Activated CD4-positive, alpha-beta T cell treated with anti-CD3 and anti-CD28 coated beads for 36 hours (primary cell): Measurements from ENCODE around the gene C15orf39. TPM values are rescaled to one million over a fixed set of nuclear protein-coding genes. Genes with fewer than 3 reads are reported as not detected.

Experiments
- ATAC-seq: fragments of 200-7000 bp; cut with Tn5 transposase; one replicate; pipeline ENCODE4 v1.10.0; 2021; ENCODE audit warnings: mild to moderate bottlenecking, moderate library complexity
- CTCF ChIA-PET: fragments of 350-600 bp; sonication (Branson Sonifier 250); formaldehyde crosslinking; loops from one replicate; lab custom pipeline; 2021; ENCODE audit warnings: antibody characterized with exemption; lab: Charles Lee
- POLR2A ChIA-PET: fragments of 350-600 bp; sonication (Branson Sonifier 250); formaldehyde crosslinking; loops from one replicate; lab custom pipeline; 2021; ENCODE audit warnings: antibody characterized with exemption, inconsistent platforms; lab: Charles Lee
- DNase-seq: peaks from one replicate; pipeline ENCODE4 v3.0.0-alpha.2; 2020
- H3K27ac Mint-ChIP-seq: one replicate; pipeline ENCODE4 v1.8.0; 2021; ENCODE audit warnings: mixed read lengths
- H3K27me3 Mint-ChIP-seq: one replicate; pipeline ENCODE4 v1.8.0; 2021; ENCODE audit warnings: mixed read lengths
- H3K36me3 Mint-ChIP-seq: one replicate; pipeline ENCODE4 v1.8.0; 2021; ENCODE audit warnings: low read depth, mixed read lengths
- H3K4me1 Mint-ChIP-seq: one replicate; pipeline ENCODE4 v1.8.0; 2021; ENCODE audit warnings: mixed read lengths
- H3K4me3 Mint-ChIP-seq: one replicate; pipeline ENCODE4 v1.8.0; 2021; ENCODE audit warnings: mild to moderate bottlenecking, moderate library complexity, mixed read lengths
- H3K9me3 Mint-ChIP-seq: one replicate; pipeline ENCODE4 v1.8.0; 2021; ENCODE audit warnings: low read depth, mixed read lengths
- intact Hi-C, 2 experiments: fragments of 100-400 bp; cut with DNase I in 1 of 2; cut with micrococcal nuclease in 1 of 2; formaldehyde crosslinking; loops; one replicate each; pipeline versions ENCODE4 v1.14.2 to v1.15.1; 2022 to 2024; cut with DNase I, micrococcal nuclease
- total RNA-seq, 2 experiments: library from RNA; stranded (reverse); gene quantifications; one replicate each; pipeline ENCODE4 v1.2.3, GENCODE V29; 2021

The C15orf39 gene
- total RNA-seq, 2 experiments from 2014 or later, result 18.6 to 25.1 TPM

DNA sequence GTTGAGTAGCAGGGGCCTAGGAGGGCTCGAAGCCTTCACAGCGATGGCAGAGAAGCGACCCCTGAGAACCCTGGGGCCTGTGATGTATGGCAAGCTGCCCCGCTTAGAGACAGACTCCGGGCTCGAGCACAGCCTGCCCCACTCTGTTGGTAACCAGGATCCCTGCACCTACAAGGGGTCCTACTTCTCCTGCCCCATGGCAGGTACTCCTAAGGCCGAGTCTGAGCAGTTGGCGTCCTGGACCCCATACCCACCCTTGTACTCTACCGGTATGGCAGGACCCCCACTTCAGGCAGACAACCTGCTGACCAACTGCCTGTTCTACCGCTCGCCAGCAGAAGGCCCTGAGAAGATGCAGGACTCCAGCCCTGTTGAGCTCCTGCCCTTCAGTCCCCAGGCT, 4.3 kb downstream of the C15orf39 start:
- Mint-ChIP-seq H3K27me3 (no peaks in the 10 kb centered on the region), H3K9me3 (no peaks in the 10 kb centered on the region), H3K4me3 (no peak overlapping the region), H3K4me1 (peaks cover 31% of the 10 kb centered on the region), H3K36me3 (peaks cover 30% of the 10 kb centered on the region), H3K27ac (no peak overlapping the region)
- CTCF ChIA-PET, result interaction anchor here (1.0 to 4.3 kb wide), 2 partner anchors 163 to 177 kb away, joined by 3 to 64 read pairs; no protein-coding TSS in a partner anchor
- ATAC-seq (no peak), DNase-seq (no peak)
- intact Hi-C loops, result loop anchor here (10.0 kb wide), 4 partner anchors 331 to 1211 kb away; partner anchors contain the start of genes CSK (in 1 of the 2), IMP3 (in 1 of the 2), PML (in 1 of the 2) and SCAMP2 (in 1 of the 2)
- POLR2A ChIA-PET, result interaction anchor here (1.5 kb wide), 1 partner anchor 10 kb away, joined by 4 read pairs; no protein-coding TSS in a partner anchor

- CTCF ChIA-PET, result interaction anchor here (1.0 to 4.3 kb wide), 2 partner anchors 164 to 178 kb away, joined by 3 to 64 read pairs; no protein-coding TSS in a partner anchor
- peaks cover 31% of the 10 kb centered on the region for H3K36me3 Mint-ChIP-seq
Measured at GRCh38 chr15:75206803-75207617, 5.3 kb downstream of the C15orf39 start.

DNA sequence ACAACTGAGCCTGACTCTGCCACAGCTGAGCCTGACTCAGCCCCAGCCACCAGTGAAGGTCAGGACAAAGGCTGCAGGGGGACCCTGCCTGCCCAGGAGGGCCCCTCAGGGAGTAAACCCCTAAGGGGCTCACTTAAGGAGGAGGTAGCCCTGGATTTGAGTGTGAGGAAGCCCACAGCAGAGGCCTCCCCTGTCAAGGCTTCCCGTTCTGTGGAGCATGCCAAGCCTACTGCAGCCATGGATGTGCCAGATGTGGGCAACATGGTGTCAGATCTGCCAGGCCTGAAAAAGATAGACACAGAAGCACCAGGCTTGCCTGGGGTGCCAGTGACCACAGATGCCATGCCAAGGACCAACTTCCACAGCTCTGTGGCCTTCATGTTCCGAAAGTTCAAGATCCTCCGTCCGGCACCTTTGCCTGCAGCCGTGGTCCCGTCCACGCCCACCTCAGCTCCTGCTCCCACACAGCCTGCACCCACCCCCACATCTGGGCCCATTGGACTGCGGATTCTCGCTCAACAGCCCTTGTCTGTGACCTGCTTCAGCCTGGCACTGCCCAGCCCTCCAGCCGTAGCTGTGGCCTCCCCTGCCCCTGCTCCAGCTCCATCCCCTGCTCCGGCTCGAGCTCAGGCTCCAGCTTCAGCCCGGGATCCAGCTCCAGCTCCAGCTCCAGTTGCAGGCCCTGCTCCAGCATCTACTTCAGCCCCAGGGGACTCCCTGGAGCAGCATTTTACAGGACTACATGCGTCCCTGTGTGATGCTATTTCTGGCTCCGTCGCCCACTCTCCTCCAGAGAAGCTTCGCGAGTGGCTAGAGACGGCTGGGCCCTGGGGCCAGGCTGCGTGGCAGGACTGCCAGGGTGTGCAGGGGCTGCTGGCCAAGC, 6.2 kb downstream of the C15orf39 start:
- Mint-ChIP-seq H3K4me1 (peaks cover 27% of the 10 kb centered on the region), H3K36me3 (peaks cover 34% of the 10 kb centered on the region), H3K4me3 (no peak overlapping the region), H3K27me3 (no peaks in the 10 kb centered on the region), H3K27ac (no peak overlapping the region), H3K9me3 (no peaks in the 10 kb centered on the region)
- DNase-seq (no peak), ATAC-seq (no peak)
- POLR2A ChIA-PET, result interaction anchor here (0.6 kb wide), 2 partner anchors 152 to 440 kb away, joined by 3 read pairs; partner anchors contain the start of gene SNX33
- intact Hi-C loops, result loop anchor here (10.0 kb wide), 4 partner anchors 333 to 1213 kb away; partner anchors contain the start of genes CSK (in 1 of the 2), IMP3 (in 1 of the 2), PML (in 1 of the 2) and SCAMP2 (in 1 of the 2)
- CTCF ChIA-PET, result interaction anchor here (1.4 to 2.6 kb wide), 2 partner anchors 98 to 179 kb away, joined by 4 to 7 read pairs; no protein-coding TSS in a partner anchor

More at GRCh38 chr15:75206803-75207617, 5.3 kb downstream of the C15orf39 start:
- ATAC-seq (no peak), DNase-seq (no peak)
- POLR2A ChIA-PET, result interaction anchor here (1.5 kb wide), 1 partner anchor 9 kb away, joined by 4 read pairs; no protein-coding TSS in a partner anchor
- no peaks in the 10 kb centered on the region for H3K9me3 Mint-ChIP-seq
- intact Hi-C loops, result loop anchor here (10.0 kb wide), 4 partner anchors 332 to 1212 kb away; partner anchors contain the start of genes CSK (in 1 of the 2), IMP3 (in 1 of the 2), PML (in 1 of the 2) and SCAMP2 (in 1 of the 2)
- peaks cover 27% of the 10 kb centered on the region for H3K4me1 Mint-ChIP-seq
- H3K27ac Mint-ChIP-seq, result no peak overlapping the region
- no peak overlapping the region for H3K4me3 Mint-ChIP-seq
- no peaks in the 10 kb centered on the region for H3K27me3 Mint-ChIP-seq

DNA sequence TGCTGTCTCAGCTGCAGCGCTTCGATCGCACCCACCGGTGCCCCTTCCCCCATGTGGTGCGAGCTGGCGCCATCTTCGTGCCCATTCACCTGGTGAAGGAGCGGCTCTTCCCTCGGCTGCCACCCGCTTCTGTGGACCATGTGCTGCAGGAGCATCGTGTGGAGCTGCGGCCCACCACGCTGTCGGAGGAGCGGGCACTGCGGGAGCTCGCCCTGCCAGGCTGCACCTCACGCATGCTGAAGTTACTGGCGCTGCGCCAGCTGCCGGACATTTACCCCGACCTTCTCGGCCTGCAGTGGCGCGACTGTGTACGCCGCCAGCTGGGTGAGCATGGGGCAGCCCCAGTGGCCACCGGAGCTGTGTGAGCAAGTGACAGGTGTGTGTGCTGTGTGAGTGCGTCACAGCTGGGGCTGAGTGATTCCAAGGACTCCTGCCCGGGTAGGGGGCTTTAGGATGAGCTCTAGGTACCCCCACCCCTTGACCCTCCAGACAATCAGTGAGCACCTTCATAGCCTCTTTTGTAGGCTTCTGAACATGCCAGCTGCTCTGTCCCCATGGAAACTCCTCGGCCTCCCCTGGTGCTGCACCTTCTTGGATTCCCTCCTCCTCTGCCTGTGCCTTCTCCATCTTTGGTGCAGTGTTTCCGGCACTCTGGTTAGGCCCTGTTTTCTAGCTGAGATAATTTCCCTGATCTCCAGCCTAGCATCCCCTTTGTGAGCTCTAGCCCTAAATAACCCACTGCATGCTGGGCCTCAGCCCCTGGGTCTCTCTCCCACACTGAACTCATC, 7.0 kb downstream of the C15orf39 start:
- Mint-ChIP-seq H3K27me3 (no peaks in the 10 kb centered on the region), H3K36me3 (peaks cover 31% of the 10 kb centered on the region), H3K4me1 (peaks cover 27% of the 10 kb centered on the region), H3K9me3 (no peaks in the 10 kb centered on the region), H3K27ac (no peak overlapping the region), H3K4me3 (no peak overlapping the region)
- ChIA-PET CTCF (interaction anchor here (0.6 to 2.6 kb wide), 3 partner anchors 97 to 179 kb away, joined by 4 to 7 read pairs (median 4); no protein-coding TSS in a partner anchor), POLR2A (interaction anchor here (0.6 kb wide), 3 partner anchors 153 to 439 kb away, joined by 3 to 4 read pairs (median 3); partner anchors contain the start of gene SNX33)
- ATAC-seq (no peak), DNase-seq (no peak)
- intact Hi-C loops, result loop anchor here (10.0 kb wide), 4 partner anchors 334 to 1214 kb away; partner anchors contain the start of genes CSK (in 1 of the 2), IMP3 (in 1 of the 2), PML (in 1 of the 2) and SCAMP2 (in 1 of the 2)

DNA sequence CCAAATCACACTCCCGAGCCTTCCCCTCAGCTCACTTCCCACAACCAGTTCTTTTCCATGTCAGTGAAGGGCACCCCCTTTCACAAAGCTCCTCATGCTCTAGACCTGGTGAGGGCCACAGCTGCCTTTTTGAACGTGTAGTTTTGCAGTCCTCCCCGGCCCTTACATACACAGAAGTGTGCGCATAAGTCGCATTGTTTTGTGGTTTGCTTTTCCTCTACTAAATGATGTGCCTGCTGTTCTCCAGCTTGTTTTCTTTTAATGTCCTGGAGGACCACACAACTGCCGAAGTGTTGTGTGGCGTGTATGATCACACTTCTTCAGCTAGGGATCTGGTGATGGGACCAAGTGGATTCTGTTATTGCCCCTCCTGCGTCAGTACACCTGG, 7.6 kb downstream of the C15orf39 start:
- no peaks in the 10 kb centered on the region for H3K27me3 Mint-ChIP-seq
- H3K9me3 Mint-ChIP-seq, result no peaks in the 10 kb centered on the region
- ATAC-seq (no peak), DNase-seq (no peak)
- no peak overlapping the region for H3K27ac Mint-ChIP-seq
- intact Hi-C loops, result loop anchor here (10.0 kb wide), 4 partner anchors 334 to 1214 kb away; partner anchors contain the start of genes CSK (in 1 of the 2), IMP3 (in 1 of the 2), PML (in 1 of the 2) and SCAMP2 (in 1 of the 2)
- ChIA-PET CTCF (interaction anchor here (0.6 to 2.6 kb wide), 3 partner anchors 97 to 242 kb away, joined by 3 to 7 read pairs (median 4); partner anchors contain the start of gene SIN3A), POLR2A (interaction anchor here (0.6 kb wide), 1 partner anchor 188 kb away, joined by 4 read pairs; no protein-coding TSS in a partner anchor)
- peaks cover 31% of the 10 kb centered on the region for H3K36me3 Mint-ChIP-seq
- H3K4me3 Mint-ChIP-seq, result no peak overlapping the region
- H3K4me1 Mint-ChIP-seq, result peaks cover 21% of the 10 kb centered on the region

- H3K27me3 Mint-ChIP-seq, result no peaks in the 10 kb centered on the region
- ChIA-PET CTCF (no interaction called here), POLR2A (no interaction called here)
- no peaks in the 10 kb centered on the region for H3K9me3 Mint-ChIP-seq
- peaks cover 26% of the 10 kb centered on the region for H3K36me3 Mint-ChIP-seq
- no peak overlapping the region for H3K27ac Mint-ChIP-seq
- no peak for DNase-seq
- intact Hi-C loops, result no loop called here
- no peak overlapping the region for H3K4me3 Mint-ChIP-seq
- H3K4me1 Mint-ChIP-seq, result peaks cover 11% of the 10 kb centered on the region
- no peak for ATAC-seq
Measured at GRCh38 chr15:75210811-75211230, 9.1 kb downstream of the C15orf39 start.

GRCh38 chr15:75211436-75212199, 9.9 kb downstream of the C15orf39 start:
- intact Hi-C loops, result no loop called here
- Mint-ChIP-seq H3K27ac (no peak overlapping the region), H3K9me3 (no peaks in the 10 kb centered on the region), H3K4me1 (peaks cover 11% of the 10 kb centered on the region), H3K4me3 (no peak overlapping the region), H3K27me3 (no peaks in the 10 kb centered on the region), H3K36me3 (peaks cover 22% of the 10 kb centered on the region)
- ChIA-PET POLR2A (interaction anchor here (1.1 kb wide), 1 partner anchor 184 kb away, joined by 3 read pairs; no protein-coding TSS in a partner anchor), CTCF (interaction anchor here (1.0 kb wide), 1 partner anchor 182 kb away, joined by 3 read pairs; no protein-coding TSS in a partner anchor)
- ATAC-seq (no peak), DNase-seq (no peak)

GRCh38 chr15:75212200-75212858, 10.6 kb downstream of the C15orf39 start:
- ChIA-PET POLR2A (interaction anchor here (1.1 kb wide), 1 partner anchor 185 kb away, joined by 3 read pairs; no protein-coding TSS in a partner anchor), CTCF (interaction anchor here (0.8 to 1.0 kb wide), 2 partner anchors 182 to 419 kb away, joined by 3 to 4 read pairs; no protein-coding TSS in a partner anchor)
- Mint-ChIP-seq H3K9me3 (no peaks in the 10 kb centered on the region), H3K27ac (no peak overlapping the region), H3K4me3 (no peak overlapping the region), H3K27me3 (no peaks in the 10 kb centered on the region), H3K36me3 (peaks cover 19% of the 10 kb centered on the region), H3K4me1 (peaks cover 11% of the 10 kb centered on the region)
- DNase-seq (no peak), ATAC-seq (no peak)
- intact Hi-C loops, result no loop called here
